Measurements from ENCODE around the gene XPR1.

DNA sequence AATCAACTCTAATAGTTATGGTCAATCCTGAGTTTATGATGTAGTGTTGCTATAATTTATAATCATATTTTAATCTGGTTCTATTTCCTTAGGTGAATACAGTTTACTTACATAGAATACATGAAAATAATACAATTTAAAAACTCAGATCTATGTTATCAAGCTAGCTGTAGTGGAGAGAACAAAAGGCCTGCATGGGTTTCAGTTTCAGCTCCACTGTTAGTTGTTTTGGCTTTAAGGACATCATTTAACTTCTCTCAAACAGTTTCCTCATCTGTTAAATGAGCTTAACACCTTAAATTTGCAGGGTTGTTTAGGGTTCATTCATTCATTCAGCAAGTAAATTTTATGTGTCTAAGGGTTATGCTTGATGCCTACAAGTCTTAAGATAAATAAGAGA, 182.4 kb downstream of the XPR1 start:
- TF ChIP-seq POLR2A (IDR thresholded peaks at IDR 0.05) (no peak), EP300 (IDR thresholded peaks at IDR 0.05) (no peak), CTCF (IDR thresholded peaks at IDR 0.05) (no peak), POLR2AphosphoS5 (IDR thresholded peaks at IDR 0.05) (no peak)

Measured in gastroesophageal sphincter (tissue), 3 donors.